Naive thymus-derived CD4-positive, alpha-beta T cell (primary cell): ENCODE data around the gene KREMEN1. TPM values are rescaled to one million over a fixed set of nuclear protein-coding genes. Genes with fewer than 3 reads are reported as not detected.

Experiments used
- ATAC-seq: fragments of 150-1000 bp; cut with Tn5 transposase; 2 replicates; pipeline ENCODE4 v1.10.0; 2021; ENCODE audit warnings: mild to moderate bottlenecking, moderate library complexity
- CTCF ChIA-PET: fragments of 350-600 bp; sonication (Branson Sonifier 250); formaldehyde crosslinking; loops from one replicate; lab custom pipeline; 2021; ENCODE audit warnings: antibody characterized with exemption; lab: Charles Lee
- POLR2A ChIA-PET: fragments of 350-600 bp; sonication (Branson Sonifier 250); formaldehyde crosslinking; loops from one replicate; lab custom pipeline; 2021; ENCODE audit warnings: antibody characterized with exemption, inconsistent platforms; lab: Charles Lee
- DNase-seq, 9 donors: peaks; one replicate each; pipeline versions ENCODE4 v3.0.0 to v3.0.0-alpha.2; 2020 to 2022; ENCODE audit warnings: mixed read lengths in 1 of 9
- H3K27ac ChIP-seq: one replicate; pipeline ENCODE4 v1.7.0; 2013; ENCODE audit warnings: mild to moderate bottlenecking, low read depth, low read length, moderate library complexity
- H3K27me3 ChIP-seq, 2 donors: one replicate each; pipeline ENCODE4 v1.7.0; 2013; ENCODE audit warnings: low read length in 2 of 2, mild to moderate bottlenecking in 2 of 2, moderate library complexity in 2 of 2; ENCODE audit not compliant: control insufficient read depth in 2 of 2, insufficient read depth in 2 of 2
- H3K36me3 ChIP-seq, 3 experiments: 1 replicate in 2 of 3; 2 replicates in 1 of 3; pipeline ENCODE4 v1.7.0; 2013; ENCODE audit warnings: low read length in 3 of 3, mild to moderate bottlenecking in 3 of 3, moderate library complexity in 1 of 3; ENCODE audit not compliant: insufficient read depth in 3 of 3, control insufficient read depth in 2 of 3
- H3K4me1 ChIP-seq, 2 donors: one replicate each; pipeline ENCODE4 v1.7.0; 2013; ENCODE audit warnings: low read length in 2 of 2, mild to moderate bottlenecking in 2 of 2, moderate library complexity in 1 of 2; ENCODE audit not compliant: control insufficient read depth in 2 of 2, insufficient read depth in 2 of 2
- H3K4me3 ChIP-seq: 2 replicates; pipeline ENCODE4 v1.7.0; 2013; ENCODE audit warnings: mild to moderate bottlenecking, low read length
- H3K9me3 ChIP-seq, 3 experiments: 1 replicate in 2 of 3; 2 replicates in 1 of 3; pipeline ENCODE4 v1.7.0; 2013; ENCODE audit warnings: low read length in 3 of 3; ENCODE audit not compliant: control insufficient read depth in 2 of 3
- H3K27ac Mint-ChIP-seq, 9 donors: one replicate each; pipeline ENCODE4 v1.8.0; 2020 to 2022; ENCODE audit warnings: mixed read lengths in 9 of 9, mild to moderate bottlenecking in 8 of 9, moderate library complexity in 5 of 9, inconsistent platforms in 2 of 9
- H3K27me3 Mint-ChIP-seq, 5 donors: one replicate each; pipeline ENCODE4 v1.8.0; 2021 to 2022; ENCODE audit warnings: mixed read lengths in 5 of 5, mild to moderate bottlenecking in 1 of 5
- H3K36me3 Mint-ChIP-seq, 5 donors: one replicate each; pipeline ENCODE4 v1.8.0; 2020 to 2022; ENCODE audit warnings: mixed read lengths in 5 of 5, mild to moderate bottlenecking in 3 of 5, inconsistent platforms in 1 of 5
- H3K4me1 Mint-ChIP-seq, 7 donors: one replicate each; pipeline ENCODE4 v1.8.0; 2020 to 2022; ENCODE audit warnings: mixed read lengths in 7 of 7, mild to moderate bottlenecking in 3 of 7, inconsistent platforms in 1 of 7
- H3K4me3 Mint-ChIP-seq, 10 donors: one replicate each; pipeline ENCODE4 v1.8.0; 2020 to 2022; ENCODE audit warnings: mild to moderate bottlenecking in 10 of 10, mixed read lengths in 10 of 10, moderate library complexity in 6 of 10, inconsistent platforms in 2 of 10
- H3K9me3 Mint-ChIP-seq, 11 donors: one replicate each; pipeline ENCODE4 v1.8.0; 2020 to 2022; ENCODE audit warnings: mixed read lengths in 11 of 11, mild to moderate bottlenecking in 4 of 11, inconsistent platforms in 1 of 11, moderate library complexity in 1 of 11
- intact Hi-C, 2 donors: fragments of 100-400 bp; cut with micrococcal nuclease; formaldehyde crosslinking; loops; one replicate each; pipeline ENCODE4 v1.15.1; 2023
- polyA plus RNA-seq, 2 donors: library from polyadenylated mRNA; unstranded; fragments of 300-500 nt; fragmentation: Illumina TruSeq; gene quantifications; one replicate each; pipeline ENCODE4 v1.2.3, GENCODE V29; 2021
- total RNA-seq, 6 experiments: library from RNA in 5 of 6; stranded (reverse) in 5 of 6; gene quantifications; 1 replicate in 5 of 6; 2 replicates in 1 of 6; pipeline ENCODE4 v1.2.3 and lab custom pipeline; 2021 to 2026

The KREMEN1 gene
- total and polyA plus RNA-seq, 7 experiments from 2014 or later: 1.1 TPM; not detected in 6

DNA sequence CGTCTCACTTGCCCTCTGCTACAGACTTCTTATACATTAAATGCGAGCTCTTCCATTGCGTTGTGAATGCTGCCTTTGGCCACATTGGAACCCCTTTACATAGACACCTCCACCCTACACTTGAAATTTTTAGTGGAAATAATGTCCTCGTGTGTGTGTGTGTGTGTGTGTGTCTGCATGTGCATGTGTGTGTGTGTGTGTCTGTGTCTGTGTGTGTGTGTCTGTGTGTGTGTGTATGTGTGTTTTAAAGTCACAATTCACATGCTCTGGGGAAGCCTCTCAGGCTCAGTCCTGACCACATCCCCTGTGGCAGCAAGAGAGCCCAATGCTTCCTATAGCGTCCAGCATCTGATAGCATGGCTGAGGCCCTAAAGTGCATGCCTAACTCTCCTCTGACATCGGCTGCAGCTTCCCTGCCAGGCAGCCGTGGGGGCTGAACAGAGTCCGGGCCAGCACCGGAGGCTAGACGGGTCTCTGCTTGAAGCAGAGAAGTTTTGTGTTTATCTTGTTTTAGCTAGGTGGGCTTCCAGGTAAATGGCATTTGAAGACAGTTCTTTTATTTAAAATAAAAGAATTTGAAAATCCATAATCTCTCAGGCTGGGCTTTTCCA lies 68.3 kb downstream of the KREMEN1 start:
- Mint-ChIP-seq H3K36me3 (no peaks in the 10 kb centered on the region), H3K4me3 (no peak overlapping the region), H3K4me1 (no peaks in the 10 kb centered on the region), H3K27me3 (peaks cover 0 to 12% (median 0%) of the 10 kb centered on the region in 5 donors), H3K9me3 (no peaks in the 10 kb centered on the region), H3K27ac (peak overlapping the region in 1 of 9 donors; percentile 2)
- H3K4me3 ChIP-seq: no peak overlapping the region
- no peak overlapping the region for H3K27ac ChIP-seq
- intact Hi-C loops: no loop called here
- H3K27me3 ChIP-seq: no peaks in the 10 kb centered on the region
- CTCF ChIA-PET: no interaction called here
- ATAC-seq (no peak), DNase-seq (no peak)
- H3K4me1 ChIP-seq: no peaks in the 10 kb centered on the region
- POLR2A ChIA-PET: no interaction called here
- no peaks in the 10 kb centered on the region for H3K9me3 ChIP-seq
- no peaks in the 10 kb centered on the region for H3K36me3 ChIP-seq

GRCh38 chr22:29142116-29142515 lies 69.3 kb downstream of the KREMEN1 start:
- H3K4me1 ChIP-seq: no peaks in the 10 kb centered on the region
- intact Hi-C loops: no loop called here
- no peaks in the 10 kb centered on the region for H3K27me3 ChIP-seq
- ChIA-PET CTCF (no interaction called here), POLR2A (no interaction called here)
- H3K4me3 ChIP-seq: no peak overlapping the region
- H3K4me3 Mint-ChIP-seq: no peak overlapping the region
- no peak for DNase-seq
- H3K36me3 Mint-ChIP-seq: no peaks in the 10 kb centered on the region
- peaks cover 0 to 12% (median 0%) of the 10 kb centered on the region in 5 donors for H3K27me3 Mint-ChIP-seq
- no peak for ATAC-seq
- no peak overlapping the region for H3K27ac Mint-ChIP-seq
- no peaks in the 10 kb centered on the region for H3K36me3 ChIP-seq
- no peaks in the 10 kb centered on the region for H3K9me3 Mint-ChIP-seq
- no peaks in the 10 kb centered on the region for H3K9me3 ChIP-seq
- H3K4me1 Mint-ChIP-seq: no peaks in the 10 kb centered on the region
- H3K27ac ChIP-seq: no peak overlapping the region

DNA sequence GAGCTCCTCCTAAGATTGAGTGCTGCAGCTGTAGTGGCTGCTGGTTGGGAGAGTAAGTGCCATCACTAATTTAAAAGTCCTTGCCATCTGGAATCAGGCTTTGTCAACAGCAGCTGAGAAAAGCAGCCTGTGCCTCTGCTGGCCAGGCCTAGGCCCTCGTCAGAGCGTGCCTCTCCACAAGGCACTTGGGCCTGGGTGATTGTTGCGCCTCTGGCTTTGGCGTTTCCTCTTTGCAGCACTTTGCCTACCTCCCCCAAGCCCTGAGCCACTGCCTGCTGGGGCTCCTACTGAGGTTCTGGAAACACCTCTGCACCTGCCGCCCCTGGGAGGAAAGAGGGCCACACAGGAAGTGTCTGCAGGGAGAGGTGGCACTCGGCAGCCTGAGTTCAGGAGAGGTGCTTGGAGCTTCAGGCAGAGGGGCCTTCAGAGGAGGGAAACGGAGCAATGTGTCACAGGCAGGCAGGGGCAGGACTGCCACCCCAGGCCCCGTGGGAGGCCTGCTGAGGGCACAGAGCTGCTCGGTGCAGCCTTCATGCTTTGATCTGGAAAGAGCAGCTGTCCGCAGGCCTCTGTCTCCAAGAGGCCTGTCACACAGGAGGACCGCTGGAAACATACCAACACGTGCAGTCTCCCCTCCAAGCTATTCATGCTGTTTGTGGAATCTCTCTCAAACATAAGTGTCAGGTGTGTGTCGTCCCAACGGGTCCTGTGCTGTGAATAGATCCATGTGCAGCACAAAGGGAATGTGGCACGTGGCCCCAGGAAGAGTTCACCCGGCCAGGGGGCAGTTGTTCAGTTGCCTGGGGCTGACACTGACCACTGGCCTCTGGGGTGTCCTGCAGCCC lies 71.3 kb downstream of the KREMEN1 start:
- no peak for ATAC-seq
- H3K27ac Mint-ChIP-seq: peak overlapping the region in 1 of 9 donors; percentile 38
- CTCF ChIA-PET: no interaction called here

GRCh38 chr22:29144786-29145160 lies 71.9 kb downstream of the KREMEN1 start:
- no peak for DNase-seq
- CTCF ChIA-PET: no interaction called here
- intact Hi-C loops: no loop called here
- Histone ChIP-seq H3K9me3 (no peaks in the 10 kb centered on the region), H3K4me3 (no peak overlapping the region), H3K27me3 (no peaks in the 10 kb centered on the region), H3K36me3 (no peaks in the 10 kb centered on the region), H3K27ac (no peak overlapping the region), H3K4me1 (no peaks in the 10 kb centered on the region)
- Mint-ChIP-seq H3K9me3 (no peaks in the 10 kb centered on the region), H3K27me3 (peaks cover 0 to 5% (median 0%) of the 10 kb centered on the region in 5 donors), H3K36me3 (no peaks in the 10 kb centered on the region), H3K27ac (no peak overlapping the region), H3K4me1 (no peaks in the 10 kb centered on the region), H3K4me3 (no peak overlapping the region)
- POLR2A ChIA-PET: no interaction called here
- ATAC-seq: no peak

More for the DNA sequence above, 71.3 kb downstream of the KREMEN1 start:
- intact Hi-C loops: no loop called here
- Mint-ChIP-seq H3K4me3 (no peak overlapping the region), H3K27me3 (peaks cover 0 to 5% (median 0%) of the 10 kb centered on the region in 5 donors), H3K36me3 (no peaks in the 10 kb centered on the region), H3K9me3 (no peaks in the 10 kb centered on the region), H3K4me1 (no peaks in the 10 kb centered on the region)
- POLR2A ChIA-PET: no interaction called here
- Histone ChIP-seq H3K4me1 (no peaks in the 10 kb centered on the region), H3K9me3 (no peaks in the 10 kb centered on the region), H3K36me3 (no peaks in the 10 kb centered on the region), H3K4me3 (no peak overlapping the region), H3K27me3 (no peaks in the 10 kb centered on the region), H3K27ac (no peak overlapping the region)
- DNase-seq: no peak

DNA sequence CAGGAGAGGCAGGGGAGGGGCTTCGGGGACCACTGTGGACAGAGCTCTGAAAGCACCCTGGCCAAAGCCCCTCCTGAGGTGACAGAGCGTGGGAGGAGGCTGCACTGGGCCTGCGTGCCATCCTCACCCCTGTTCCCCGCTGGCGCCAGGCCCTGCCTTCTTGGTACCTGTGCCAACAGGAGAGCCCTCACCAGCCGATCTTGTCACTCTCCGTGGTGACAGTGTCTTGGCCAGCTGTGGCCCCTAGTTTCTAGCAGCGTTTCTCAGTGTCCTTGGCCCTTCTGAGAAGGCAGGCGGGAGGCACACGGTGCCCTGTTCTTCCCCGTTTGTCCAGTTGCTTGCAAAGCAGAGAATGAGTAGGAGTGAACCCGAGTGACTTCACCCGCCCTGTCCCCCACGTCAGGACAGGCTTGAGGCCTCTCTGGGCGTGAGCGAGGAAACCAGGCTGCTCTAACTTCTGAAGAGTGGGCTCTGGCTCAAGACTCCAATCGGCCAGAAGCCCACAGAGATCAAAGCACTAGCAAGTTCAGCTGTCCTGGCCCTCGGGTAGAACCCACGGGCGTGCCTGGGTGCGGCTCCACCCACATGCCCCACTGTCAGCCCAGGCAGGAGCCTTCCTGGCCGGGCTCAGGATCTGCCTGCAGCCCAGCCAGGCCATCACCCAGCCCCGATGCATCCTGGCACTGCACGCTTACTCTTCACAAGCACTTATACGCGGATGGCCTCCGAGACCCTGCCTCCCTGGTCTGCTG lies 72.7 kb downstream of the KREMEN1 start:
- Mint-ChIP-seq H3K4me1 (no peaks in the 10 kb centered on the region), H3K4me3 (no peak overlapping the region), H3K9me3 (no peaks in the 10 kb centered on the region), H3K27ac (no peak overlapping the region), H3K36me3 (no peaks in the 10 kb centered on the region), H3K27me3 (peaks cover 0 to 5% (median 0%) of the 10 kb centered on the region in 5 donors)
- Histone ChIP-seq H3K27me3 (no peaks in the 10 kb centered on the region), H3K27ac (no peak overlapping the region), H3K9me3 (no peaks in the 10 kb centered on the region), H3K4me3 (no peak overlapping the region), H3K36me3 (no peaks in the 10 kb centered on the region), H3K4me1 (no peaks in the 10 kb centered on the region)
- ChIA-PET POLR2A (no interaction called here), CTCF (no interaction called here)
- DNase-seq (no peak), ATAC-seq (no peak)
- intact Hi-C loops: no loop called here

- POLR2A ChIA-PET: no interaction called here
- H3K27me3 ChIP-seq: no peaks in the 10 kb centered on the region
- H3K9me3 Mint-ChIP-seq: no peaks in the 10 kb centered on the region
- no peaks in the 10 kb centered on the region for H3K9me3 ChIP-seq
- H3K4me1 ChIP-seq: no peaks in the 10 kb centered on the region
- intact Hi-C loops: no loop called here
- peaks cover 0 to 5% (median 0%) of the 10 kb centered on the region in 5 donors for H3K27me3 Mint-ChIP-seq
- ATAC-seq (no peak), DNase-seq (no peak)
- CTCF ChIA-PET: no interaction called here
- no peaks in the 10 kb centered on the region for H3K36me3 Mint-ChIP-seq
- H3K4me3 Mint-ChIP-seq: no peak overlapping the region
- no peaks in the 10 kb centered on the region for H3K4me1 Mint-ChIP-seq
- no peak overlapping the region for H3K27ac ChIP-seq
- H3K4me3 ChIP-seq: no peak overlapping the region
- no peaks in the 10 kb centered on the region for H3K36me3 ChIP-seq
- no peak overlapping the region for H3K27ac Mint-ChIP-seq
Observed at GRCh38 chr22:29146091-29146560, 73.3 kb downstream of the KREMEN1 start.
